Immature natural killer cell (primary cell): ENCODE data around the gene ZMIZ2. TPM values are rescaled to one million over a fixed set of nuclear protein-coding genes. Genes with fewer than 3 reads are reported as not detected.

Source experiments
- DNase-seq, 3 donors: peaks; one replicate each; pipeline ENCODE4 v3.0.0; 2022; ENCODE audit warnings: mixed read lengths in 1 of 3
- H3K27ac Mint-ChIP-seq, 6 donors: one replicate each; pipeline ENCODE4 v1.8.0; 2020; ENCODE audit warnings: mixed read lengths in 6 of 6, mild to moderate bottlenecking in 5 of 6, inconsistent platforms in 4 of 6, moderate library complexity in 3 of 6
- H3K27me3 Mint-ChIP-seq, 3 donors: one replicate each; pipeline ENCODE4 v1.8.0; 2020 to 2021; ENCODE audit warnings: low read depth in 3 of 3, mild to moderate bottlenecking in 3 of 3, mixed read lengths in 3 of 3, moderate library complexity in 3 of 3, inconsistent platforms in 1 of 3
- H3K36me3 Mint-ChIP-seq, 3 donors: one replicate each; pipeline ENCODE4 v1.8.0; 2020; ENCODE audit warnings: mixed read lengths in 3 of 3, inconsistent platforms in 2 of 3, mild to moderate bottlenecking in 2 of 3
- H3K4me1 Mint-ChIP-seq, 2 donors: one replicate each; pipeline ENCODE4 v1.8.0; 2020; ENCODE audit warnings: inconsistent platforms in 2 of 2, mild to moderate bottlenecking in 2 of 2, mixed read lengths in 2 of 2, moderate library complexity in 1 of 2
- H3K4me3 Mint-ChIP-seq, 5 donors: one replicate each; pipeline ENCODE4 v1.8.0; 2020; ENCODE audit warnings: mild to moderate bottlenecking in 5 of 5, mixed read lengths in 5 of 5, inconsistent platforms in 3 of 5, moderate library complexity in 3 of 5
- H3K9me3 Mint-ChIP-seq, 6 donors: one replicate each; pipeline ENCODE4 v1.8.0; 2020; ENCODE audit warnings: mild to moderate bottlenecking in 6 of 6, mixed read lengths in 6 of 6, inconsistent platforms in 4 of 6, moderate library complexity in 3 of 6
- polyA plus RNA-seq, 3 donors: library from polyadenylated mRNA; unstranded; fragments of 300-500 nt; fragmentation: Illumina TruSeq; gene quantifications; one replicate each; pipeline ENCODE4 v1.2.3, GENCODE V29; 2021

ZMIZ2 gene
- polyA plus RNA-seq, 3 donors from 2014 or later = 0.58 to 8.1 (median 3.3) TPM

DNA sequence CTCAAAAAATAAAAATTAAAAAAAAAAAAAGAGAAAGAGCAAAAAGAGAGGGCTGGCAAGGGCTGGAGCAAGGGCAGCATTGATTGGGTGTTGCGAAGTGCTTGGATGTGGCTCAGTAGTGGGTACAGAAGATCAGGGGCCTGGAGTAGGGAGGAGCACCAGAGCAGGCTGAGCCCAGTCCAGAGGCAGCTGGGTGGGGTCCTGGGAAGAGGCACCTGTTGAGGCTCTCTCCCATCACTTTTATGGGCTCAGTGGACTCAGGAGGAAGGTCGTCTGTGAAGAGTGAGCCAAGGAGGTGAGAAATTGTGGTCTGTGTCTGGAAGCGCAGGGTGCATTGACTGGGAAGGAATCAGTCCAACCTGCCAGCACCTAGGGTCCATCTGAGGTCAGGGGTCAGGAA lies 11.8 kb upstream of the ZMIZ2 start:
- H3K4me1 Mint-ChIP-seq = peaks cover 0 to 6% of the 10 kb centered on the region in 2 donors
- no peak overlapping the region for H3K4me3 Mint-ChIP-seq
- no peak overlapping the region for H3K27ac Mint-ChIP-seq
- H3K27me3 Mint-ChIP-seq = peaks cover 0 to 3% (median 0%) of the 10 kb centered on the region in 3 donors
- no peaks in the 10 kb centered on the region for H3K36me3 Mint-ChIP-seq
- DNase-seq = no peak
- no peaks in the 10 kb centered on the region for H3K9me3 Mint-ChIP-seq

DNA sequence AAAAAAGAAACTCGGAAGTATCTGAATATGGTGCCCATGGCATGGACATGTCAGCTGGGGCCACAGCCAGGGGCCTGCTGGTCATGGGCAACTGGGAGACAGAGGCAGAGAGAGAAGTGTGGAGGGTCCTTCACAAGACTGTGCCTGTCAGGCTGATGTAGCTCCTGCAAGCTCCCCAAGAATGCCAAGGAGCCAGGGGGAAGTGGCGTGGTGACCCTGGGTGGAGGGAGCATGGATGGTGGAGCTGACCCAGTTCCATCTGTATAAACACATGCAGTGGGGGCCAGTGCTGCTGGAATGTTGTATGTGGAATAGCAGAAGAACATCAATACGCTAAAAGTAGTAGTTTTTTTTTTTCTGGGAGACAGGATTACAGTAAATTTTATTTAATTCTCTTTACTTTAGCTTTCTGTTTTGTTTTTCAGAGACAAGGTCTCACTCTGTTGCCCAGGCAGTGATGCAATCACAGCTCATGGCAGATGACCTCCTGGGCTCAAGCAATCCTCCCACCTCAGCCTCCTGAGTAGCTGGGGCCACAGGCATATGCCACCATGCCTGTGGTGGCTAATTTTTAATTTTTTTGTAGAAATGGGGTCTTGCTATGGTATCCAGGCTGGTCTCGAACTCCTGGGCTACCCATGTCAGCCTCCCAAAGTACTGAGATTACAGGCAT lies 10.5 kb upstream of the ZMIZ2 start:
- no peak overlapping the region for H3K27ac Mint-ChIP-seq
- no peaks in the 10 kb centered on the region for H3K9me3 Mint-ChIP-seq
- H3K36me3 Mint-ChIP-seq = no peaks in the 10 kb centered on the region
- H3K27me3 Mint-ChIP-seq = peaks cover 0 to 3% (median 0%) of the 10 kb centered on the region in 3 donors
- peaks cover 0 to 6% of the 10 kb centered on the region in 2 donors for H3K4me1 Mint-ChIP-seq
- no peak for DNase-seq
- H3K4me3 Mint-ChIP-seq = no peak overlapping the region

DNA sequence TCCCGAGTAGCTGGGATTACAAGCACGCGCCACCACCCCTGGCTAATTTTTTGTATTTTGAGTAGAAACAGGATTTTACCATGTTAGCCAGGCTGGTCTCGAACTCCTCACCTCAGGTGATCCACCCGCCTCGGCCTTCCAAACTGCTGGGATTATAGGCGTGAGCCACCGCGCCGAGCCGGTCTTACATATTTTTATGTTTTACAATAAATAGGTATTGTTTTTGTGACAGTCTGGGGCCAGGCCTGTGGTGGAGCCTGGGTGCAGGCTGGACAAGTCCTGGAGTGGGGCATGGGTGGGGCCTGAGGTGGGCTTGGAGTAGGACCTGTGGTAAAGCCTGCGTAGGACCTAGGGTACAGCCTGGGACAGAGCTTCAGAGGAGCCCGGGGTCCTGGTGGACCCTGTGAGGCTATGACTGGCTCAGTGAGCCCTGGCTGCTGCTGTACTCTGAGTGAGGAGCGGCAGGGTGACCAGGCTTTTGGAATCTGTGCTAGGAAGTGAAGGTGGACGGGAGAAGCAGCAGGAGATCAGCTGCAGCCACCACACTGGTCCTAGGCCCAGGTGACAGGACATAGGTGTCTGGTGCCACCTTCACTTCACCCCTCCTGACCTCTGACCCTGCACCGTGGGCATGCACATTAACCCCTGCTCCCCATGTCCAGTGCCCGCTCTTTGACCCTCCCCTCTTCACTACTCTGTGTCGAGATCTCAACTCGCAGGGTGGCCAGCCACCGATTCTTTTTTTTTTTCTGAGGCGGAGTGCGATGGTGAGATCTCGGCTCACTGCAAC lies 9.6 kb upstream of the ZMIZ2 start:
- Mint-ChIP-seq H3K4me3 (no peak overlapping the region), H3K4me1 (peaks cover 0 to 6% of the 10 kb centered on the region in 2 donors), H3K9me3 (no peaks in the 10 kb centered on the region), H3K36me3 (no peaks in the 10 kb centered on the region), H3K27me3 (peaks cover 0 to 3% (median 3%) of the 10 kb centered on the region in 3 donors), H3K27ac (no peak overlapping the region)
- no peak for DNase-seq

DNA sequence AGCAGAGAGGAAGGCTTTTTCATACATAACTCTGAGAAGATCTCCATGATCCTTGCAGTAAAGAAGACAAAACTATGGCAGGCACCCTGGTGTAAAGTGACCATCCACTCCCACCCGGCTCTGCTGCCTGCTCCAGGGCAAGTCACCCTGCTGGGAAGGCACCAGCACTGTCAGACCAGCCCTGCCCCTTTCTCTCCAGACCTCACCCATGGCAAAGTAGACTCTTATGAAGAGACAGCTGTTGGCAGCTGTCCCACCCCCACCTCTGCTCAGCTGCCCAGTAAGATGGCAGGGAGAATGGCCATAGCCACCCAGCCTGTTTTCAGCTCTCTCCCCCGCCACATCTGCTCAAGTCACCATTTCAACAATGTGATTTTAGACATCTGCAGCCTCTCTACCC lies 8.6 kb upstream of the ZMIZ2 start:
- Mint-ChIP-seq H3K27ac (no peak overlapping the region), H3K9me3 (no peaks in the 10 kb centered on the region), H3K36me3 (no peaks in the 10 kb centered on the region), H3K27me3 (peaks cover 0 to 3% (median 3%) of the 10 kb centered on the region in 3 donors), H3K4me1 (peaks cover 0 to 6% of the 10 kb centered on the region in 2 donors), H3K4me3 (no peak overlapping the region)
- DNase-seq = no peak

DNA sequence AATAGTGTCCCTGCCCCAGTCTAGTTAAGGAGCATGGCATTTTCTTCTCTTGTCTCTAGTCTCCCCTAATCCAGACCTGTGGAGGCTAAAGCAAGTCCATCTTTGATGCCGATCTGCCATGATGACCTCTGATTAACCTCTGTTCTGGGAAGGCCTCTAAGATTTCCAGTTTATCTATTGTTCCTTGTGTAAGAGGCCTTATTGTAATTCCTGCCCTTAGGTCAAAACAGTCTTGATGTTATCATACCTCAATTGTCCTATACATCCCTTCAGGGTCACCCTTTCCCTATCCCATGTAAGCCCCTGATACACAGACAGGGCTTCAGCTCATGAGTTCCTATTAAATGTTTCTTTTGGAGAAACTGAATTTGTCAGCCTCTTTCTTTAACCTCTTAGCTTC lies 4.9 kb upstream of the ZMIZ2 start:
- no peak overlapping the region for H3K27ac Mint-ChIP-seq
- H3K27me3 Mint-ChIP-seq = peaks cover 0 to 3% (median 0%) of the 10 kb centered on the region in 3 donors

DNA sequence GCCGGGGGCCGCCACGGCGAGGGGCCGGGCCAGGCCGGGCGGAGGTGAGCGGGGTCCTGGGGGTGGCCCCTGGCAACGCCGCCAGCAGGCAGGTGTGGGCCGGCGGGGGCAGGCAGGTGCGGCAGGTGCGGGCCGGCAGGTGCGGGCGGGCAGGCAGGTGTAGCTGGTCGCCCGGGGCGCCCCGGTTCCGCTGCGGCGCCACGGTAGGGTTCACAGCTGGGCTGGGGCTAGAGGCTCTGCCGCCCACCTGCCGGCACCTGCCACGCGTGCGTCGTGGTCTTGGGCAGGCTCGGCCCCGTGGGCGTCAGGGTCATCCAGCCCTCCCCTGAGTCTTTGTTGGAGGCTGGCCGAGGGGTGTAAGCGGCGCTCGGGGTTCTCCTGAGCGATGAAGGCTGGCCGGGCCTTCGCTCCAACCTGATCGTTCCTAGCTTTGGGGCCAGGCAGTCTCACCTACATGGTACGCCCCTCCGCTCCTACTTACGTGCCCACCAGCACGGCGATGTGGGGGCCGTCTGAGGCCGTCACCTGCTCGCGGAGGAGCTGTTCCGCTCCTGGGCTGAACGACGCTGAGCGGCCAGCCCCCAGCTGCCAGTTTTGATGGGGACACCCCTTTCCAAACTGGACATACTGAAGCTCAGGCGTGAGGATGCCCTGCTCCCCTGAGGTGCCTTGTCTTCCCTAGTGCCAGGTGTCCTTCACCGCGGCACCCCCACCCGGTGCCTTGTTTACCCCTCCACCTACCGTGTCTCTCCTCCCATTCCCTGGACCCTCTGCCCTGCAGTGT lies 493 bp downstream of the ZMIZ2 start:
- no peaks in the 10 kb centered on the region for H3K36me3 Mint-ChIP-seq
- peak in 1 of 3 donors; percentile 19 for DNase-seq
- H3K9me3 Mint-ChIP-seq = no peaks in the 10 kb centered on the region
- peaks cover 35 to 47% of the 10 kb centered on the region in 2 donors for H3K4me1 Mint-ChIP-seq
- peaks cover 0 to 5% (median 3%) of the 10 kb centered on the region in 3 donors for H3K27me3 Mint-ChIP-seq
- peak overlapping the region; percentile 6 to 88 (median 76) for H3K27ac Mint-ChIP-seq
- peak overlapping the region; percentile 85 to 87 (median 86) for H3K4me3 Mint-ChIP-seq

More for the DNA sequence above, 4.9 kb upstream of the ZMIZ2 start:
- no peak for DNase-seq
- H3K9me3 Mint-ChIP-seq = no peaks in the 10 kb centered on the region
- H3K36me3 Mint-ChIP-seq = no peaks in the 10 kb centered on the region
- no peak overlapping the region for H3K4me3 Mint-ChIP-seq
- peaks cover 6 to 8% of the 10 kb centered on the region in 2 donors for H3K4me1 Mint-ChIP-seq

DNA sequence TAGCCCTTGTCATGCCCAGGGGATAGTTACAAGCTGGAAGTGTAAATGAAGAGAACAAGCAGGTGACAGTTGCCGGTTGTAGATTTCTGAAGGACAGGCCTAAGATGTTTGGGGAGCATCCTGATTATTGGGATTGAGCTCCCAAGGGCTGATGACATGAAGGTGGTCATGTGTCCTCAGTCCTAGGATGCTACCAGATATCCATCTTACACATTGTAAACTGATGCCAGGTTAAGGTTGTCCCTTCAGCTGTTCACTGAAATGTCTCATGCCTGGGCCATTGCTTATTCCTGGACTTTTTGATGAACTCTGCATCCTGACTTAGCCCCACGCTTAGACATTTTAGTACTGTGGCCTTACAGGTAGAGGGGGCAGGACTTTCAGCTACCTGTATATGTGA lies 1.3 kb downstream of the ZMIZ2 start:
- Mint-ChIP-seq H3K27ac (peak overlapping the region; percentile 51 to 88 (median 77)), H3K4me1 (peaks cover 42 to 47% of the 10 kb centered on the region in 2 donors), H3K4me3 (peak overlapping the region; percentile 85 to 87 (median 86)), H3K27me3 (peaks cover 0 to 5% (median 3%) of the 10 kb centered on the region in 3 donors), H3K9me3 (no peaks in the 10 kb centered on the region), H3K36me3 (no peaks in the 10 kb centered on the region)
- no peak for DNase-seq

DNA sequence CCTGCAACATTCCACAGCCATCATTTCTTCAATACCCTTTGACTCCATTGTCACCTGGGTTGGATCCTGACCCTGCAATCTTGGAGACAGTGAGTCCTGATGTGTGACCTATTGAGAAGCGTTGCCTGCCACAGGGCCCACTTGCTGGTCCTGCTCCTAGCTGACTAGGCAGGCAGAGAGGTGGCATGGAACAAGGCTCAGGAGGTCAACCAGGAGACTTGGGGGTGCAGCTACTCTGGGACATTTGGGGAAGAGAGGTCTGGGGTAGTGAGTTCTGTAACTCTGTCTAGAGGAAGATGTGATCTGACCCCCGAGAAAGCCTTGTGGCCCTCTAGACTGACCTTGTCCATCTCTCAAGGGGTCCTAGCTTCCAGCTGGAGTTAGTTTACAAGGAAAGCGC lies 1.8 kb downstream of the ZMIZ2 start:
- Mint-ChIP-seq H3K27me3 (peaks cover 0 to 5% (median 3%) of the 10 kb centered on the region in 3 donors), H3K27ac (peak overlapping the region; percentile 51 to 88 (median 75)), H3K9me3 (no peaks in the 10 kb centered on the region), H3K4me1 (peaks cover 46 to 47% of the 10 kb centered on the region in 2 donors), H3K4me3 (peak overlapping the region; percentile 85 to 87 (median 86)), H3K36me3 (no peaks in the 10 kb centered on the region)
- DNase-seq = no peak

DNA sequence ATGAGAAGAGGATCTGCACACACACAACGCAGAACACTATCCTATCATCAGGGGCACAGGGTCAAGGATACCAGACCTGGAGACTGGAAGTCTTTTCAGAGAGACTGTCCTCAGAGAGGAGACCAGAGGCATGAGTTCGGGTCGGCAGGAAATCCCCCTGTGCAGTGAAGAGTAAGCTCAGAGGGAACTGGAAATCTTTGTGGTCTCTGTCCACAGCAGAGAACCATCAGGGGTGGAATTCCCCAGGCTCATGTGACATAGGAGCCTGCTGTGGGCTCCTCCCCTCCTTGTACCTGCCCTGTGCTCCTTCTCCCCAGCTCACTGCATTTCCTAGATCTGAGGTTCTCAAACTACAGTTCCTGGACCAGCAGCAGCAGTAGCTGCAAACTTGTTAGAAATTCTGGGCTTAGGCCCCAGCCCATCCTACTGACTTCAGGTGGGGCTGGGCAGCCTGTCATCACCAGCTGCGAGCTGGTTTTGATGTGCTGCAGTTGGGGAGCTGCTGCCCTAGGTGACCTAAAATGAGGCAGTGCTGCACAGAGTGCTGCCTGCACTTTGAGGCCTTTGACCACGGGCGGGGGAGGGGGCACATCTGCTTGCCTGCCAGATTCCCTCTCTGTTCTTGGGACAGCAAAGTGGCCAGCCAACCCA lies 2.4 kb downstream of the ZMIZ2 start:
- Mint-ChIP-seq H3K36me3 (no peaks in the 10 kb centered on the region), H3K27me3 (peaks cover 0 to 5% (median 3%) of the 10 kb centered on the region in 3 donors), H3K4me3 (peak overlapping the region; percentile 58 to 87 (median 86)), H3K4me1 (peaks cover 47% of the 10 kb centered on the region in 2 donors), H3K27ac (peak overlapping the region; percentile 51 to 88 (median 75)), H3K9me3 (no peaks in the 10 kb centered on the region)
- peak in 2 of 3 donors; percentile 13 to 30 for DNase-seq

DNA sequence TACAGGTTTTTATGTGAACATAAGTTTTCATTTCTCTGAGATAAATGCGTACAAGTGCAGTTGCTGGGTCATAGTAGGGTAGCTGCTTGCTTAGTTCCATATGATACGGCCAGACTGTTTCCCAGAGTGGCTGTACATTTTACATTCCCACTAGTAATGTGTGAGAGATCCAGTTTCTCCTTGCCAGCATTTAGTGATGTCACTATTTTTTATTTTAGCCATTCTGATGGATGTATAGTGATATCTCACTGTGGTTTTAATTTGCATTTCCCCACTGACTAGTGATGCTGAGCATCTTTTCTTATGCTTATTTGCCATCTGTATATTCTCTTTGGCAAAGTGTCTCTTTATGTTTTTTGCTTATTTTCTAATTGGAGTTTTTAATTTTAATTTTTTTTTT lies 4.2 kb downstream of the ZMIZ2 start:
- Mint-ChIP-seq H3K4me1 (peaks cover 42 to 43% of the 10 kb centered on the region in 2 donors), H3K36me3 (no peaks in the 10 kb centered on the region), H3K4me3 (no peak overlapping the region), H3K9me3 (no peaks in the 10 kb centered on the region), H3K27me3 (peaks cover 0 to 5% (median 3%) of the 10 kb centered on the region in 3 donors), H3K27ac (peak overlapping the region in 1 of 6 donors; percentile 22)
- no peak for DNase-seq

DNA sequence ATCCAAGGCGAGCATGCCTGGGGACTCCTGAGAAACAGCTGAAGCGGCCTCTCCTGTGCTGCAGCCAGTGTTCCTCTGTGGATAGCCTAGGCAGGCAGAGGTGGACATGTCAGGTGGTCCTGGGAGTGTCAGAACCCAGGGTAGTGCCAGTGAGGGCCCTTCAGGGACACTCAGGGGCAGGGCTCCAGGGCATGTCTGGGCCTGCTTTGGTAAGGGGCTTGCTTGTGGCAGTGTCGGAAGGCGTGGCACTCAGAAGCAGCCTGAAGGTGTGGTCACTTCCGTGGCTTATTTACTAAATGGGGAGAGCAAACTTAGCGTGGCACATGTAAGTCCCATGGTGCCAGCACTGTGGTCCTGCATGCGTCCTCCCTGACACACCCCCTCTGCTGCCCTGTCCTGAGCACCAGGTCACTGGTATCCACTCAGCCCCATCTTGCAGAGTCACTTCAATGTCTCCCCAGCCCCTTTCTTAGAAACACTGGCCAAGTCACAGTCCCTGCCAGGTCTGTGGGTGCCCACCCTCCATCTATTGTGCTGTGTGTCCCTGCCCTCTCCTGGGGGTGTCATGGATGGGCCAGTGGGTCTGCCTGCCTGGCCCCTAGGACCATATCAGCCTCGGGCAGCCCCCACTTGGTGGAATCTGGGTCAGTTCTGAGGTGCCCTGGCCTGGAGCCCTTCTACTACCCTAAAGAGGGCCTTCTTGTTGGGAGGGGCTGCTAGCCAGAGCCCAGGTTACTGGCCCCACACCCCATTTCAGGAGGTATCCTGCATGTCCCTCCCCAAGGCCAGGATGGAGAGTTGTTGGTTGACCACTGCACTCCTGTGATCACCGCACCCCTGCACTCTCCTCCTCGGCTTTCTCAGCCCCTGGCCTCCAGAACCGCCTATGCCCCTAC lies 6.4 kb downstream of the ZMIZ2 start:
- no peak for DNase-seq
- peaks cover 0 to 5% (median 0%) of the 10 kb centered on the region in 3 donors for H3K27me3 Mint-ChIP-seq
- H3K36me3 Mint-ChIP-seq = peaks cover 0 to 5% (median 4%) of the 10 kb centered on the region in 3 donors
- H3K9me3 Mint-ChIP-seq = no peaks in the 10 kb centered on the region
- H3K4me1 Mint-ChIP-seq = peaks cover 32 to 33% of the 10 kb centered on the region in 2 donors
- H3K4me3 Mint-ChIP-seq = no peak overlapping the region
- no peak overlapping the region for H3K27ac Mint-ChIP-seq
